HG02642 (cell line): Measurements from ENCODE around the gene MBTPS1.

Source experiments
- ATAC-seq: cut with Tn5 transposase; IDR thresholded peaks from one replicate; pipeline ENCODE4 v1.9.1; 2021; ENCODE audit warnings: mild to moderate bottlenecking; ENCODE audit not compliant: unreplicated experiment, poor library complexity

The MBTPS1 gene

GRCh38 chr16:84058211-84058610 is 58.5 kb downstream of the MBTPS1 start:
- ATAC-seq = no peak

- no peak for ATAC-seq
Observed at GRCh38 chr16:84056933-84057332, 59.8 kb downstream of the MBTPS1 start.

- no peak for ATAC-seq
Observed at GRCh38 chr16:84055801-84056634, 60.7 kb downstream of the MBTPS1 start.

GRCh38 chr16:84055366-84055765 is 61.4 kb downstream of the MBTPS1 start:
- no peak for ATAC-seq

GRCh38 chr16:84054916-84055315 is 61.8 kb downstream of the MBTPS1 start:
- no peak for ATAC-seq

- ATAC-seq = no peak
Observed at GRCh38 chr16:84054271-84054670, 62.5 kb downstream of the MBTPS1 start.

- ATAC-seq = no peak
Observed at GRCh38 chr16:84053237-84053636, 63.5 kb downstream of the MBTPS1 start.

GRCh38 chr16:84052071-84052622 is 64.6 kb downstream of the MBTPS1 start:
- no peak for ATAC-seq

GRCh38 chr16:84050316-84050715 is 66.4 kb downstream of the MBTPS1 start:
- ATAC-seq = no peak

- ATAC-seq = no peak
Observed at GRCh38 chr16:84049403-84050060, 67.2 kb downstream of the MBTPS1 start.

- no peak for ATAC-seq
Observed at GRCh38 chr16:84048871-84049270, 67.9 kb downstream of the MBTPS1 start.

GRCh38 chr16:84048270-84048669 is 68.5 kb downstream of the MBTPS1 start:
- no peak for ATAC-seq

GRCh38 chr16:84047626-84048025 is 69.1 kb downstream of the MBTPS1 start:
- no peak for ATAC-seq

GRCh38 chr16:84047206-84047605 is 69.5 kb downstream of the MBTPS1 start:
- no peak for ATAC-seq

GRCh38 chr16:84045818-84046470 is 70.8 kb downstream of the MBTPS1 start:
- ATAC-seq = no peak

- ATAC-seq = no peak
Observed at GRCh38 chr16:84045001-84045817, 71.5 kb downstream of the MBTPS1 start.

GRCh38 chr16:84044118-84044488 is 72.6 kb downstream of the MBTPS1 start:
- no peak for ATAC-seq

GRCh38 chr16:84043486-84044117 is 73.1 kb downstream of the MBTPS1 start:
- no peak for ATAC-seq

- ATAC-seq = no peak
Observed at GRCh38 chr16:84042879-84043485, 73.8 kb downstream of the MBTPS1 start.
